GM13976 (cell line): ENCODE measurements around the gene PRKCA.
"Not testable (repeated sequence)": the region's sequence is repeated elsewhere in the genome, so short reads cannot be mapped to it uniquely, and the experiment has no call there.

Experiments used
- DNase-seq: peaks from one replicate; pipeline ENCODE4 v3.0.0; 2012; ENCODE audit warnings: low spot score
- CTCF ChIP-seq: IDR thresholded peaks from 2 replicates; pipeline ENCODE4 v1.5.1; 2012; ENCODE audit warnings: borderline replicate concordance, mild to moderate bottlenecking; ENCODE audit not compliant: insufficient read depth; ENCODE audit errors: extremely low read depth, missing control alignments, control extremely low read depth
- in situ Hi-C: fragments of 300-500 bp; cut with MboI; formaldehyde crosslinking; loops from one replicate; pipeline ENCODE4 v1.12.0; 2022; ENCODE audit warnings: low sequenced_read_pairs, mixed read lengths, inconsistent platforms; ENCODE audit not compliant: unreplicated experiment

PRKCA gene

GRCh38 chr17:66301864-66302741, at the start of gene PRKCA:
Gene PRKCA (plus strand): TSS chr17:66302613.
- in situ Hi-C loops, result no loop called here
- no peak for TF ChIP-seq CTCF
- DNase-seq, result peak; percentile 84

- in situ Hi-C loops, result loop anchor here (10.0 kb wide), 1 partner anchor 301 kb away; no protein-coding TSS in a partner anchor
- DNase-seq, result not testable (repeated sequence)
These were observed 49.0 kb upstream of the PRKCA start for GRCh38 chr17:66253458-66253857.

- peak; percentile 36 for TF ChIP-seq CTCF
- in situ Hi-C loops, result loop anchor here (10.0 kb wide), 1 partner anchor 300 kb away; no protein-coding TSS in a partner anchor
- DNase-seq, result peak; percentile 52
These were observed 47.3 kb upstream of the PRKCA start for GRCh38 chr17:66255112-66255511.

- in situ Hi-C loops, result loop anchor here (10.0 kb wide), 1 partner anchor 299 kb away; no protein-coding TSS in a partner anchor
These were observed 46.9 kb upstream of the PRKCA start for GRCh38 chr17:66255527-66255971.

GRCh38 chr17:66260275-66260674, 42.1 kb upstream of the PRKCA start:
- TF ChIP-seq CTCF, result no peak
- DNase-seq, result no peak
- in situ Hi-C loops, result no loop called here

More at GRCh38 chr17:66255527-66255971, 46.9 kb upstream of the PRKCA start:
- no peak for TF ChIP-seq CTCF
- no peak for DNase-seq

GRCh38 chr17:66260688-66261087, 41.7 kb upstream of the PRKCA start:
- in situ Hi-C loops, result no loop called here

More at GRCh38 chr17:66260688-66261087, 41.7 kb upstream of the PRKCA start:
- DNase-seq, result no peak
- no peak for TF ChIP-seq CTCF
